Mucosa of stomach (tissue), 1 donor: ENCODE results near the gene COX4I2.
"Not testable (repeated sequence)": the region's sequence is repeated elsewhere in the genome, so short reads cannot be mapped to it uniquely, and the experiment has no call there.

Experiments
- H3K27me3 ChIP-seq: one replicate; pipeline ENCODE4 v1.7.0; 2013; ENCODE audit warnings: mild to moderate bottlenecking, low read length; ENCODE audit not compliant: control insufficient read depth, insufficient read depth
- H3K36me3 ChIP-seq: one replicate; pipeline ENCODE4 v1.7.0; 2013; ENCODE audit warnings: low read length; ENCODE audit not compliant: control insufficient read depth, insufficient read depth
- H3K4me1 ChIP-seq: one replicate; pipeline ENCODE4 v1.7.0; 2013; ENCODE audit warnings: mild to moderate bottlenecking, low read length; ENCODE audit not compliant: control insufficient read depth, insufficient read depth
- H3K4me3 ChIP-seq: one replicate; pipeline ENCODE4 v1.7.0; 2013; ENCODE audit warnings: low read length
- H3K9ac ChIP-seq: one replicate; pipeline ENCODE4 v1.7.0; 2013; ENCODE audit warnings: mild to moderate bottlenecking, low read length, moderate library complexity
- H3K9me3 ChIP-seq: one replicate; pipeline ENCODE4 v1.7.0; 2013; ENCODE audit warnings: mild to moderate bottlenecking, low read length, moderate library complexity; ENCODE audit not compliant: control insufficient read depth
- donor health status: Pancreatic carcinoma.

The COX4I2 gene

DNA sequence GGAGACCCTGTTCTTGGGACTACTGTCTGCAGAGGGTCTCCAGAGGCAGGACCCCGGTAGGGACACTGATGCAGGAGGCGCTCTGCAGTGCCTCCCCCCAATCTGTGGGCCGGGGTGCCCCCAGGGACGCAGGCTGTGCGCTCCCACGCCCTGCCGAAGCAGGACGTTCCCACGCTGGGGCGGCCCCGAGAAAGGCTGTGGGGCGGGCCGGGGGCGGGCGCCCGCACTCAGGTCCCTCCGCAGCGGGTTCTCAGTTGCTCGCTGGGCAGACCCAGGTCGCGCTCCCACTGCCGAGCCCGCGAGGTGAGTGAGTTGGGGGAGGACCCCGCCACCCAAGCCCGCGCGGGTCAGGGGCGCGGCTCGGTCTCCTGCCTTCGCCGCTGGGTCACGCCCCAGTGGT lies at the start of gene COX4I2:
Gene COX4I2 (plus strand): TSS at position 253 of the 400 bp plus-strand sequence. CDS start 1,106 bp downstream, outside the sequence.
- H3K4me3 ChIP-seq = no peak within 1 kb of the TSS

DNA sequence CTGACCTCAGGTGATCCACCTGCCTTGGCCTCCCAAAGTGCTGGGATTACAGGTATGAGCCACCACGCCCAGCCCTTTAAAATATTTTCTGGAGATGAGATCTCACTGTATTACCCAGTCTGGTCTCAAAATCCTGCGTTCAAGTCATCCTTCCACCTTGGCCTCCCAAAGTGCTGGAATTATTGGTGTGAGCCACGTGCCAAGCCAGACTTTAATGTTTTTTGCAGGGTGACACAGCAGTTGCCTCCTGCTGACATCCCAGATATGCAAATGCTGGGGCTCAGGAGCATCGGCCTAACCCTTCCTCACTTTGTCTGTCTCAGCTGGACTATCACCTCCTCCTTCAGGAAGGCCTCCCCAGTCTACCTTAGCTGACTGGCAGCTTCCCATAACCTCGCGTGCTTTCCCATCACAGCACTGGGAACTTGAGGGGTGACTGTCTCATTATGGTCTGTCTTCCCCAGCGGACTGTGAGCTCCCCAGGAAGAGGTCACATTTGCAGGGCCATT lies 46.9 kb upstream of the COX4I2 start:
- no peaks in the 10 kb centered on the region for H3K36me3 ChIP-seq
- H3K9ac ChIP-seq = no peak overlapping the region
- H3K4me1 ChIP-seq = peaks cover 30% of the 10 kb centered on the region
- H3K27me3 ChIP-seq = no peaks in the 10 kb centered on the region
- no peak overlapping the region for H3K4me3 ChIP-seq
- no peaks in the 10 kb centered on the region for H3K9me3 ChIP-seq

More for the DNA sequence above, at the start of gene COX4I2:
- peaks cover 14% of the 10 kb centered on the region for H3K27me3 ChIP-seq
- no peaks in the 10 kb centered on the region for H3K4me1 ChIP-seq
- no peak within 1 kb of the TSS for H3K9ac ChIP-seq
- no peaks in the 10 kb centered on the region for H3K36me3 ChIP-seq
- no peaks in the 10 kb centered on the region for H3K9me3 ChIP-seq

DNA sequence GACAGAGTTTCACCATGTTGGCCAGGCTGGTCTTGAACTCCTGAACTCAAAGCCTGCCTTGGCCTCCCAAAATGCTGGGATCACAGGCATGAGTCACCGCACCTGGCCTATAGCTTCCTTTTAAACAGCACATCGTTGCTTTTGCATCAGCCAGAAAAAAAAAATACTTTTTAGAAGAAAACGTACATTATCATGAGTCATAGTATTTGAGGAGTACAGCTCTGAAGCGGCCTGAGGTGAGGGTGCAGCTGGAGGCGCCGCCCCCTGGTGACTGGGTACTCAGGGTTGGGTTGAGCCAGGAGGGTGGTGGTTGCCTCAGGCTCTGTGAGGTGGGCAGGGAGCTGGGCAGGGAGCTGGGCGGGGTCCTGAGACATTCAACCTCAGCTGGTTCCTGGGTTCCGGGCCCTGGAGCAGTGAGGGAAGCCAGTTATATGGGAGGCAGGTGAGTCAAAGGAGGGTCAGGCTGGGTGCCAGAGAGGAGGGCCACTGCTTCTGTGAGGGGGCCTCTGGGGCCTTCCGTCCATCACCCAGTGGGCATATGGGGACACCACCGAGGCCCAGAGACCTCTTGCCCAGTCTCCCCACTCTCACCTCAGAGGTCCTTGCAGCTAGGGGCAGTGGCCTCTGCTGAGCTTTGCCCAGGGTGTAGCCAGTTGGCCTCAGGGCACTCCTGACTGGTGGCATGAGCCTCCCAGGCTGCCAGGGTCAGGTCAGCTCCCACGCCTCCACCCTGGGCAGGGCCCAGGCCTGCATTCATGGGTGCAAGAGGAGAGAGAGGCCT lies 44.3 kb upstream of the COX4I2 start:
- Histone ChIP-seq H3K27me3 (no peaks in the 10 kb centered on the region), H3K4me3 (peak overlapping the region; percentile 3), H3K9ac (peak overlapping the region; percentile 42), H3K9me3 (no peaks in the 10 kb centered on the region), H3K4me1 (peaks cover 51% of the 10 kb centered on the region), H3K36me3 (no peaks in the 10 kb centered on the region)

DNA sequence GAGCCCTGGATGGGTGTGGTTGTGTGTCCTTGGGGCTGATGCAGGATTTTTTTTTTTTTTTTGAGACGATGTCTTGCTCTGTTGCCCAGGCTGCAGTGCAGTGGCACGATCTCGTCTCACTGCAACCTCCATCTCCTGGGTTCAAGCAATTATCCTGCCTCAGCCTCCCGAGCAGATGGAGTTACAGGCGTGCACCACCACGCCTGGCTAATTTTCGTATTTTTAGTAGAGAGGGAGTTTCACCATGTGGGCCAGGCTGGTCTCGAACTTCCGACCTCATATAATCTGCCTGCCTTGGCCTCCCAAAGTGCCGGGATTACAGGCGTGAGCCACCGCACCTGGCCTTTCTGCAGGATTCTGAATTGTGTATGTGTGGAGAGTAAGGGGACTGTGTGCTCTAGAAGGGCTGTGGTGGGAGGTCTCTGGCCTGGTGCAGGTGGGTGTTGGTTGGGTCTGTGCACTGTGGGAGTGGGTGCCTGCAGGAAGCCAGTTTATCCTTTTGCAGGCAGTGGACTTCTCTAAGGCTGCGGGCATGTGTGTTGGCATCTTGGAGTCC lies 43.6 kb upstream of the COX4I2 start:
- Histone ChIP-seq H3K36me3 (no peaks in the 10 kb centered on the region), H3K9ac (peak overlapping the region; percentile 42), H3K27me3 (no peaks in the 10 kb centered on the region), H3K9me3 (no peaks in the 10 kb centered on the region), H3K4me3 (peak overlapping the region; percentile 3), H3K4me1 (peaks cover 55% of the 10 kb centered on the region)

DNA sequence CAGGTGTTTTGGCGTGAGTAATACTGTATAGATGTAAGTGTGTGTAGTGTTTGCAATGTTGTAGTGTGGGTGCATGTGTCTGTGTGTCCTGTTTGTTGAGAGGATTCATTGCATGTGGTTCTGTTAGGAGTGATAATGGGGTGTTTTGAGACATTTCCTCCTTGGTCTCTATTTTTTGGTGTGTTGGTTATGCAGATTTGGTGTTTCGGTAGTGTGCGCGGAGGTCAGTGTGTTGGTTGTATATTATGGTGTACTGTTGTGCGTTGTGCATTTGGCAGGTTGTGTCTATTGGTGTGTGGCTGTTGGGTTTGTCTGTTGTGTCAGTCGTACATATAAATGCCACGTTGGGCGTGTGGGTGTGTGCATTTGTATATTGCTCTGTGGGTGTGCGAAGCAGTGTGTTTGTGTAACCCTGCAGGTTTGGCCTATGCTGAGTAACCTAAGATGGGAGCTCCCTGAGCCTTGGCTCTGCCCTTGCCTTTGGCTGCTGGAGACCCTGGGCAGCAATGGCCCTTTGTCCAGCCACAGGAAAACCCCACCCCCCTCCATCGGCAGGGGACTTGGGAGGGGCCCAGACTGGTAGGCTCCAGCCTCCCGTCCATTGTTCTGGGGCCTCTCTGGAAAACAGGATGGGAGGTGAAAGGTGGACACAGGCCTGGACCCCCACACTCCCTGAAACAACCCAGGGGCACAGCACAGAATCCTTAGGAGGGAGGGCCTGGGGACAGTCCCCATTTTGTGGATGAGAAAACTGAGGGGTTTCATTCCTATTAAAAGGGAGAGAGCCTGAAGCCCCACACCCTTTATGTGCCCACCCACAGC lies 42.9 kb upstream of the COX4I2 start:
- H3K4me1 ChIP-seq = peaks cover 55% of the 10 kb centered on the region
- no peaks in the 10 kb centered on the region for H3K36me3 ChIP-seq
- H3K9me3 ChIP-seq = no peaks in the 10 kb centered on the region
- no peaks in the 10 kb centered on the region for H3K27me3 ChIP-seq
- peak overlapping the region; percentile 45 for H3K9ac ChIP-seq
- peak overlapping the region; percentile 3 for H3K4me3 ChIP-seq

DNA sequence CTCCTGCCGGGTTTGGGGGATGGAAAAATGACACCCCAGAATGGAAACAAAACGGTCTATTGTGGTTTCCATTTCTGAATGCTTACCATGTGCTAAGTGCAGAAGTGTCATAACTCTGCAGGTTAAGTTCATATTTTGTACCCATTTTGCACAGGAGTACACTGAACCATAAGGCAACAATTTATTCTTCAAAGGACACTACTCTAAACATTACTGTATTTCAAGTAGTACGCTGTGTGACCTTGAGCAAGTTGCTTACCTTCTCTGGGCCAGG lies 42.4 kb upstream of the COX4I2 start:
- peak overlapping the region; percentile 22 for H3K4me3 ChIP-seq
- no peaks in the 10 kb centered on the region for H3K9me3 ChIP-seq
- H3K4me1 ChIP-seq = peaks cover 55% of the 10 kb centered on the region
- H3K36me3 ChIP-seq = no peaks in the 10 kb centered on the region
- no peaks in the 10 kb centered on the region for H3K27me3 ChIP-seq
- H3K9ac ChIP-seq = peak overlapping the region; percentile 45

DNA sequence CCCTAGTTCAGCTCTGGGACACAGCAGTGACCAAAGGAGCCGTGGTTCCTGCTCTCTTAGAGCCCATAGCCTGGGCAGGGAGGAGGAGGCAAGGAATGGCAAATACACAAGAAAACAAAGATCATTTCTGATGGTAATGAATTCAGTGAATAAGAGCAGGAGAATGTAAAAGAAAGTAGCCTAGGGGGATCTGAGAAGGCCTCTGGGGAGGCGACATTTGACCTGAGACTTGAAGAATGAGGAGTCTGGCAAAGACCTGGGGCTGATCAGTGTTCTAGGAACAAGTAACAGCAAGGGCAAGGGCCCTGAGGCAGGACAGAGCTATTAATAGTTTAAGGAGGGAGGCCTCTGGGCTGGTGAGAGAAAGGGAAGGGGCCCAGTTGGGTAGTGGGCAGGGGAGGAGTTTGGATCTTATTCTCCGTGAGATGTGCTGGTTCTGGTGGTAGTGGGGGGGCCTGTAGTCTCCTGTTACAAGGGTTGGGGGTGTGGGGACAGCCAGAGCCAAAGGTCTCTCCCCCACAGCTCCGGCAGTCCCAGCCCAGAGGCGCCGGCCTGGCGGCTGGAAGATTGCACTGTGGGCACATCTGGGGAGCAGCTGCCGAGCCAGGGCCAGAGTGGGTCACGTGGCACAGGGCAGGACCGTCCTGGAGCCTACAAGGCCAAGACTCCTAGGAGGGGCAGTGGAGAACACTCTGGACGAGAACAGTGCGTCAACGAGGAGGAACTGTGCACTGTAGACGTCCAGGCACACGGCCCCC lies 41.9 kb upstream of the COX4I2 start:
- no peaks in the 10 kb centered on the region for H3K27me3 ChIP-seq
- H3K4me1 ChIP-seq = peaks cover 55% of the 10 kb centered on the region
- no peaks in the 10 kb centered on the region for H3K36me3 ChIP-seq
- peak overlapping the region; percentile 45 for H3K9ac ChIP-seq
- no peaks in the 10 kb centered on the region for H3K9me3 ChIP-seq
- H3K4me3 ChIP-seq = peak overlapping the region; percentile 22

DNA sequence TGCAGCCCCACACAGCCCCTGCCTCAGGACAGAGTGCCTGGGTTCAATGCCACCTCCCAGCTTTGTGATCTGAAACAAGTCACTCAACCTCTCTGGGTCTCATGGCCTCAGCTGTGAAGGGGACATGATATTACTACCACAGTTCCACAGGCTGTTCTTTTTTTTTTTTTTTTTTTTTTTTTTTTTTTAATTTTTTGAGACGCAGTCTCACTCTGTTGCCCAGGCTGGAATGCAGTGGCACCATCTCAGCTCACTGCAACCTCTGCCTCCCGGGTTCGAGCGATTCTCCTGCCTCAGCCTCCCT lies 41.3 kb upstream of the COX4I2 start:
- not testable (repeated sequence) for H3K36me3 ChIP-seq, H3K4me3 ChIP-seq, H3K27me3 ChIP-seq, H3K9me3 ChIP-seq, H3K9ac ChIP-seq
- peaks cover 55% of the 10 kb centered on the region for H3K4me1 ChIP-seq

- no peaks in the 10 kb centered on the region for H3K27me3 ChIP-seq
- H3K4me1 ChIP-seq = peaks cover 55% of the 10 kb centered on the region
- no peaks in the 10 kb centered on the region for H3K36me3 ChIP-seq
- no peaks in the 10 kb centered on the region for H3K9me3 ChIP-seq
- no peak overlapping the region for H3K4me3 ChIP-seq
- peak overlapping the region; percentile 7 for H3K9ac ChIP-seq
These were observed 40.8 kb upstream of the COX4I2 start for GRCh38 chr20:31596831-31597480.

- H3K27me3 ChIP-seq = no peaks in the 10 kb centered on the region
- no peaks in the 10 kb centered on the region for H3K9me3 ChIP-seq
- H3K4me3 ChIP-seq = no peak overlapping the region
- peaks cover 56% of the 10 kb centered on the region for H3K4me1 ChIP-seq
- no peak overlapping the region for H3K9ac ChIP-seq
- no peaks in the 10 kb centered on the region for H3K36me3 ChIP-seq
These were observed 40.2 kb upstream of the COX4I2 start for GRCh38 chr20:31597481-31597855.

DNA sequence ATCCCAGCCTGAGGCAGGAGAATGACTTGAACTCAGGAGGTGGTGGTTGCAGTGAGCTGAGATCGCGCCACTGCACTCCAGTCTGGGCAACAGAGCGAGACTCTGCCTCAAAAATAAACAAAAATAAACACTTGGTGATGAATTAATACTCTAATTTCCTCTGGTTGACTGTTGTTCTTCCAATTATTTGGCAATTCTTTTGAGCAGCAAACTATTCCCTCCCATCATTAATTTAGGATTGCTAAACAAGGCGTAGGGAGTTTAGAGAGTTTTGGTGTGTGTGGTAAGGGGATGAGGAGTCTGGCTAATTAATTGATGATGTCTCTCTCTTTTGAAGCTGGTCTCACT lies 35.3 kb upstream of the COX4I2 start:
- Histone ChIP-seq H3K9me3 (no peaks in the 10 kb centered on the region), H3K4me3 (no peak overlapping the region), H3K27me3 (peaks cover 4% of the 10 kb centered on the region), H3K36me3 (peaks cover 14% of the 10 kb centered on the region), H3K4me1 (peaks cover 41% of the 10 kb centered on the region), H3K9ac (peak overlapping the region; percentile 28)
